Measurements from ENCODE around the gene APOBEC3F.
"Not testable (repeated sequence)": the region's sequence is repeated elsewhere in the genome, so short reads cannot be mapped to it uniquely, and the experiment has no call there.

APOBEC3F gene

GRCh38 chr22:39007177-39007576 lies 33.5 kb upstream of the APOBEC3F start:
- Histone ChIP-seq H3K27ac (ENCODE audit: low read depth, low read length) (no peak overlapping the region), H3K4me2 (ENCODE audit: low read length) (no peak overlapping the region), H2BK15ac (replicated peaks; ENCODE audit: low read depth) (no peak overlapping the region), H4K8ac (ENCODE audit: low read depth, low read length) (no peak overlapping the region), H3K27me3 (ENCODE audit: insufficient read depth, low read length, poor library complexity) (no peaks in the 10 kb centered on the region), H3K4ac (ENCODE audit: low read depth, low read length) (no peak overlapping the region), H3K18ac (ENCODE audit: low read length) (no peak overlapping the region), H3K23ac (ENCODE audit: low read length) (no peak overlapping the region), H2AK5ac (ENCODE audit: low read length) (no peak overlapping the region), H4K5ac (ENCODE audit: low read length) (no peak overlapping the region), H2BK5ac (ENCODE audit: low read length) (no peak overlapping the region), H2BK120ac (ENCODE audit: low read depth, low read length) (no peak overlapping the region), H3K36me3 (ENCODE audit: control insufficient read depth, insufficient read depth, low read length) (no peaks in the 10 kb centered on the region), H3K4me1 (ENCODE audit: control insufficient read depth, low read depth, low read length) (no peaks in the 10 kb centered on the region), H3K4me3 (ENCODE audit: low read length) (no peak overlapping the region), H3K79me1 (ENCODE audit: low read length) (no peaks in the 10 kb centered on the region), H3K56ac (ENCODE audit: low read length) (no peak overlapping the region), H3K79me2 (ENCODE audit: control insufficient read depth, insufficient read depth, low read length) (no peaks in the 10 kb centered on the region), H3K9ac (ENCODE audit: low read length) (no peak overlapping the region)
- no CpG with 5 or more reads among the region's 5 CpGs for WGBS (ENCODE audit: extremely low coverage, insufficient coverage, low lambda C conversion rate)
- no peak for DNase-seq

GRCh38 chr22:39008271-39008850 lies 32.3 kb upstream of the APOBEC3F start:
- H2BK15ac ChIP-seq (replicated peaks; ENCODE audit: low read depth); H4K8ac ChIP-seq (ENCODE audit: low read depth, low read length); H2BK5ac ChIP-seq (ENCODE audit: low read length); H3K79me1 ChIP-seq (ENCODE audit: low read length); H3K27ac ChIP-seq (ENCODE audit: low read depth, low read length); H3K4me2 ChIP-seq (ENCODE audit: low read length); H4K5ac ChIP-seq (ENCODE audit: low read length); DNase-seq; H3K36me3 ChIP-seq (ENCODE audit: control insufficient read depth, insufficient read depth, low read length); H2BK120ac ChIP-seq (ENCODE audit: low read depth, low read length); H3K79me2 ChIP-seq (ENCODE audit: control insufficient read depth, insufficient read depth, low read length); H3K4me3 ChIP-seq (ENCODE audit: low read length); H3K23ac ChIP-seq (ENCODE audit: low read length); H3K9ac ChIP-seq (ENCODE audit: low read length); H2AK5ac ChIP-seq (ENCODE audit: low read length); H3K4me1 ChIP-seq (ENCODE audit: control insufficient read depth, low read depth, low read length); H3K4ac ChIP-seq (ENCODE audit: low read depth, low read length); H3K56ac ChIP-seq (ENCODE audit: low read length); H3K27me3 ChIP-seq (ENCODE audit: insufficient read depth, low read length, poor library complexity); H3K18ac ChIP-seq (ENCODE audit: low read length): not testable (repeated sequence)
- no CpG with 5 or more reads among the region's 8 CpGs for WGBS (ENCODE audit: extremely low coverage, insufficient coverage, low lambda C conversion rate)

- Histone ChIP-seq H4K8ac (ENCODE audit: low read depth, low read length) (no peak overlapping the region), H3K4me3 (ENCODE audit: low read length) (no peak overlapping the region), H3K27me3 (ENCODE audit: insufficient read depth, low read length, poor library complexity) (no peaks in the 10 kb centered on the region), H3K9ac (ENCODE audit: low read length) (no peak overlapping the region), H3K56ac (ENCODE audit: low read length) (no peak overlapping the region), H3K27ac (ENCODE audit: low read depth, low read length) (no peak overlapping the region), H3K23ac (ENCODE audit: low read length) (no peak overlapping the region), H3K18ac (ENCODE audit: low read length) (no peak overlapping the region), H3K4me2 (ENCODE audit: low read length) (no peak overlapping the region), H3K79me2 (ENCODE audit: control insufficient read depth, insufficient read depth, low read length) (no peaks in the 10 kb centered on the region), H2AK5ac (ENCODE audit: low read length) (no peak overlapping the region), H2BK15ac (replicated peaks; ENCODE audit: low read depth) (no peak overlapping the region), H2BK5ac (ENCODE audit: low read length) (no peak overlapping the region), H3K79me1 (ENCODE audit: low read length) (no peaks in the 10 kb centered on the region), H3K4me1 (ENCODE audit: control insufficient read depth, low read depth, low read length) (no peaks in the 10 kb centered on the region), H4K5ac (ENCODE audit: low read length) (no peak overlapping the region), H2BK120ac (ENCODE audit: low read depth, low read length) (no peak overlapping the region), H3K36me3 (ENCODE audit: control insufficient read depth, insufficient read depth, low read length) (no peaks in the 10 kb centered on the region), H3K4ac (ENCODE audit: low read depth, low read length) (no peak overlapping the region)
- WGBS (ENCODE audit: extremely low coverage, insufficient coverage, low lambda C conversion rate): no CpG with 5 or more reads among the region's 15 CpGs
- DNase-seq: no peak
These were observed 29.7 kb upstream of the APOBEC3F start for GRCh38 chr22:39010946-39011345.

- Histone ChIP-seq H3K4me2 (ENCODE audit: low read length) (no peak overlapping the region), H3K4ac (ENCODE audit: low read depth, low read length) (no peak overlapping the region), H3K23ac (ENCODE audit: low read length) (no peak overlapping the region), H3K56ac (ENCODE audit: low read length) (peak overlapping the region; percentile 45), H3K18ac (ENCODE audit: low read length) (no peak overlapping the region), H3K27ac (ENCODE audit: low read depth, low read length) (no peak overlapping the region), H3K4me1 (ENCODE audit: control insufficient read depth, low read depth, low read length) (no peaks in the 10 kb centered on the region), H3K36me3 (ENCODE audit: control insufficient read depth, insufficient read depth, low read length) (no peaks in the 10 kb centered on the region), H2BK120ac (ENCODE audit: low read depth, low read length) (no peak overlapping the region), H4K8ac (ENCODE audit: low read depth, low read length) (no peak overlapping the region), H3K79me1 (ENCODE audit: low read length) (no peaks in the 10 kb centered on the region), H3K79me2 (ENCODE audit: control insufficient read depth, insufficient read depth, low read length) (no peaks in the 10 kb centered on the region), H4K5ac (ENCODE audit: low read length) (no peak overlapping the region), H3K27me3 (ENCODE audit: insufficient read depth, low read length, poor library complexity) (no peaks in the 10 kb centered on the region), H2BK15ac (replicated peaks; ENCODE audit: low read depth) (no peak overlapping the region), H2BK5ac (ENCODE audit: low read length) (no peak overlapping the region), H3K9ac (ENCODE audit: low read length) (no peak overlapping the region), H3K4me3 (ENCODE audit: low read length) (no peak overlapping the region), H2AK5ac (ENCODE audit: low read length) (no peak overlapping the region)
- WGBS (ENCODE audit: extremely low coverage, insufficient coverage, low lambda C conversion rate): no CpG with 5 or more reads among the region's 29 CpGs
- DNase-seq: no peak
These were observed 27.8 kb upstream of the APOBEC3F start for GRCh38 chr22:39012533-39013511.

- H3K27me3 ChIP-seq (ENCODE audit: insufficient read depth, low read length, poor library complexity); H3K79me1 ChIP-seq (ENCODE audit: low read length); H3K4ac ChIP-seq (ENCODE audit: low read depth, low read length); H2AK5ac ChIP-seq (ENCODE audit: low read length); H3K36me3 ChIP-seq (ENCODE audit: control insufficient read depth, insufficient read depth, low read length); DNase-seq; H3K4me3 ChIP-seq (ENCODE audit: low read length); H2BK15ac ChIP-seq (replicated peaks; ENCODE audit: low read depth); H3K9ac ChIP-seq (ENCODE audit: low read length); H3K23ac ChIP-seq (ENCODE audit: low read length); H3K79me2 ChIP-seq (ENCODE audit: control insufficient read depth, insufficient read depth, low read length); H3K4me1 ChIP-seq (ENCODE audit: control insufficient read depth, low read depth, low read length); H3K4me2 ChIP-seq (ENCODE audit: low read length); H4K5ac ChIP-seq (ENCODE audit: low read length); H4K8ac ChIP-seq (ENCODE audit: low read depth, low read length); H2BK120ac ChIP-seq (ENCODE audit: low read depth, low read length): not testable (repeated sequence)
- peak overlapping the region; percentile 82 for H3K18ac ChIP-seq (ENCODE audit: low read length)
- no CpG with 5 or more reads among the region's 6 CpGs for WGBS (ENCODE audit: extremely low coverage, insufficient coverage, low lambda C conversion rate)
- H2BK5ac ChIP-seq (ENCODE audit: low read length): peak overlapping the region; percentile 21
- H3K56ac ChIP-seq (ENCODE audit: low read length): peak overlapping the region; percentile 75
- peak overlapping the region; percentile 90 for H3K27ac ChIP-seq (ENCODE audit: low read depth, low read length)
These were observed 27.1 kb upstream of the APOBEC3F start for GRCh38 chr22:39013561-39013941.
